BJ (cell line): ENCODE data around the gene LRRC52. TPM values are rescaled to one million over a fixed set of nuclear protein-coding genes. Genes with fewer than 3 reads are reported as not detected.

Experiments
- CTCF ChIA-PET: fragments of 350-600 bp; formaldehyde crosslinking; extraction: SDS; loops from one replicate; lab custom pipeline; 2021; ENCODE audit warnings: antibody characterized with exemption, inconsistent platforms; lab: Yijun Ruan, JAX
- POLR2A ChIA-PET: fragments of 300-600 bp; sonication (Branson Sonifier 250); formaldehyde crosslinking; extraction: SDS; loops from one replicate; lab custom pipeline; 2021; ENCODE audit warnings: antibody characterized with exemption; lab: Charles Lee
- DNase-seq: peaks from one replicate; pipeline ENCODE4 v3.0.0-alpha.2; 2011; ENCODE audit warnings: low read depth
- H3K27me3 ChIP-seq: 2 replicates; pipeline ENCODE4 v1.6.0; 2011; ENCODE audit warnings: low read length; ENCODE audit not compliant: control insufficient read depth, insufficient read depth
- H3K36me3 ChIP-seq: 2 replicates; pipeline ENCODE4 v1.5.1; 2011; ENCODE audit warnings: low read length; ENCODE audit not compliant: control insufficient read depth, insufficient read depth
- H3K4me3 ChIP-seq: 2 replicates; pipeline ENCODE4 v1.5.1; 2011; ENCODE audit warnings: low read depth, mild to moderate bottlenecking, control low read depth, low read length
- CTCF ChIP-seq: IDR thresholded peaks from 2 replicates; pipeline ENCODE4 v1.5.1; 2011; ENCODE audit warnings: low read depth, mild to moderate bottlenecking, control low read depth, inconsistent platforms, low read length, moderate library complexity; ENCODE audit not compliant: insufficient read depth
- polyA plus RNA-seq: library from polyadenylated mRNA; depleted of rRNA; stranded (reverse); fragments of >200 nt; gene quantifications from 2 replicates; pipeline ENCODE4 v1.2.3, GENCODE V29; 2011

Gene LRRC52
- polyA plus RNA-seq, 1 experiment: not detected

GRCh38 chr1:165497069-165498013 is 46.5 kb upstream of the LRRC52 start:
- Histone ChIP-seq H3K36me3 (no peaks in the 10 kb centered on the region), H3K27me3 (no peaks in the 10 kb centered on the region), H3K4me3 (no peak overlapping the region)
- ChIA-PET POLR2A (no interaction called here), CTCF (no interaction called here)
- no peak for TF ChIP-seq CTCF
- no peak for DNase-seq

GRCh38 chr1:165501330-165501969 is 42.4 kb upstream of the LRRC52 start:
- TF ChIP-seq CTCF: no peak
- ChIA-PET POLR2A (no interaction called here), CTCF (no interaction called here)
- H3K27me3 ChIP-seq: no peaks in the 10 kb centered on the region
- no peak for DNase-seq
- H3K4me3 ChIP-seq: no peak overlapping the region
- no peaks in the 10 kb centered on the region for H3K36me3 ChIP-seq

- ChIA-PET POLR2A (no interaction called here), CTCF (no interaction called here)
- Histone ChIP-seq H3K36me3 (no peaks in the 10 kb centered on the region), H3K4me3 (no peak overlapping the region), H3K27me3 (no peaks in the 10 kb centered on the region)
- DNase-seq: no peak
- no peak for TF ChIP-seq CTCF
Measured at GRCh38 chr1:165501970-165502348, 41.8 kb upstream of the LRRC52 start.

- H3K36me3 ChIP-seq: no peaks in the 10 kb centered on the region
- ChIA-PET CTCF (no interaction called here), POLR2A (no interaction called here)
Measured at GRCh38 chr1:165507570-165507969, 36.2 kb upstream of the LRRC52 start.

More at GRCh38 chr1:165507570-165507969, 36.2 kb upstream of the LRRC52 start:
- DNase-seq: no peak
- Histone ChIP-seq H3K4me3 (no peak overlapping the region), H3K27me3 (no peaks in the 10 kb centered on the region)
- no peak for TF ChIP-seq CTCF
